GM23338 (cell line): ENCODE measurements around the gene LRRC4. TPM values are rescaled to one million over a fixed set of nuclear protein-coding genes. Genes with fewer than 3 reads are reported as not detected.
A peak's percentile ranks its signal among the peaks of the same experiment; 100 is the strongest.

Experiments
- ATAC-seq: fragments of 200-7000 bp; cut with Tn5 transposase; 3 replicates; pipeline ENCODE4 v1.9.1; 2020
- DNase-seq: peaks from one replicate; pipeline ENCODE4 v3.0.0-alpha.2; 2015; ENCODE audit warnings: low spot score
- H2AFZ ChIP-seq: fragments of 200-600 bp; sonication (generic); 2 replicates; pipeline ENCODE4 v1.8.0; 2016; ENCODE audit warnings: antibody characterized with exemption, mild to moderate bottlenecking, moderate library complexity
- H3F3A ChIP-seq: fragments of 200-600 bp; sonication (generic); replicated peaks from 2 replicates; pipeline ENCODE4 v1.8.0; 2017; ENCODE audit warnings: antibody characterized with exemption, mixed run types, low read depth
- H3K27ac ChIP-seq: fragments of 200-600 bp; sonication (generic); 2 replicates; pipeline ENCODE4 v1.6.1; 2016; ENCODE audit warnings: low read depth
- H3K27me3 ChIP-seq: fragments of 200-600 bp; sonication (generic); 2 replicates; pipeline ENCODE4 v1.8.0; 2016; ENCODE audit warnings: mild to moderate bottlenecking, mixed run types, moderate library complexity; ENCODE audit not compliant: insufficient read depth
- H3K36me3 ChIP-seq: fragments of 200-600 bp; sonication (generic); 2 replicates; pipeline ENCODE4 v1.8.0; 2016; ENCODE audit warnings: mild to moderate bottlenecking; ENCODE audit not compliant: insufficient read depth
- H3K4me1 ChIP-seq: fragments of 200-600 bp; sonication (generic); 2 replicates; pipeline ENCODE4 v1.8.0; 2016; ENCODE audit warnings: mild to moderate bottlenecking, moderate library complexity; ENCODE audit not compliant: insufficient read depth
- H3K4me2 ChIP-seq: fragments of 200-600 bp; sonication (generic); 2 replicates; pipeline ENCODE4 v1.7.1; 2017; ENCODE audit warnings: mixed run types
- H3K4me3 ChIP-seq: fragments of 200-600 bp; sonication (generic); 2 replicates; pipeline ENCODE4 v1.6.1; 2016; ENCODE audit warnings: mixed run types
- H3K79me2 ChIP-seq: fragments of 200-600 bp; sonication (generic); replicated peaks from 2 replicates; pipeline ENCODE4 v1.8.0; 2017; ENCODE audit warnings: mild to moderate bottlenecking; ENCODE audit not compliant: insufficient read depth
- H3K9me2 ChIP-seq: fragments of 200-600 bp; sonication (generic); 2 replicates; pipeline ENCODE4 v1.8.0; 2017; ENCODE audit not compliant: insufficient read depth
- H4K20me1 ChIP-seq: fragments of 200-600 bp; sonication (generic); replicated peaks from 2 replicates; pipeline ENCODE4 v1.8.0; 2017; ENCODE audit warnings: mild to moderate bottlenecking; ENCODE audit not compliant: insufficient read depth
- H3K27ac Mint-ChIP-seq: 2 replicates; pipeline ENCODE4 v1.8.0; 2020; ENCODE audit warnings: inconsistent platforms, mild to moderate bottlenecking, moderate library complexity, mixed read lengths
- H3K27me3 Mint-ChIP-seq: 3 replicates; pipeline ENCODE4 v1.8.0; 2022; ENCODE audit warnings: low read depth, mild to moderate bottlenecking, moderate library complexity, mixed read lengths, inconsistent platforms; ENCODE audit not compliant: insufficient read depth, poor library complexity
- H3K36me3 Mint-ChIP-seq: 3 replicates; pipeline ENCODE4 v1.8.0; 2021; ENCODE audit warnings: low read depth, mild to moderate bottlenecking, inconsistent platforms, moderate library complexity, mixed read lengths
- H3K4me1 Mint-ChIP-seq: 3 replicates; pipeline ENCODE4 v1.8.0; 2020; ENCODE audit warnings: mild to moderate bottlenecking, inconsistent platforms, mixed read lengths
- H3K4me3 Mint-ChIP-seq: 3 replicates; pipeline ENCODE4 v1.8.0; 2021; ENCODE audit warnings: moderate library complexity, mild to moderate bottlenecking, inconsistent platforms, mixed read lengths
- H3K9me3 Mint-ChIP-seq: 3 replicates; pipeline ENCODE4 v1.8.0; 2020; ENCODE audit warnings: moderate library complexity, mild to moderate bottlenecking, inconsistent platforms, mixed read lengths
- CREB1 ChIP-seq: fragments of 250-450 bp; sonication (Bioruptor Pico); IDR thresholded peaks from 2 replicates; pipeline ENCODE4 v1.5.0; 2020; ENCODE audit warnings: low read depth, mild to moderate bottlenecking, moderate library complexity
- EZH2 ChIP-seq: fragments of 200-600 bp; sonication (generic); IDR thresholded peaks from one replicate; pipeline ENCODE4 v1.8.0; 2017; ENCODE audit warnings: antibody characterized with exemption, mild to moderate bottlenecking, low read depth; ENCODE audit not compliant: unreplicated experiment
- EZH2phosphoT487 ChIP-seq: fragments of 200-600 bp; sonication (generic); IDR thresholded peaks from one replicate; pipeline ENCODE4 v1.8.1; 2018; ENCODE audit warnings: antibody characterized with exemption; ENCODE audit not compliant: unreplicated experiment
- JUNB ChIP-seq: IDR thresholded peaks from one replicate; pipeline ENCODE4 v1.6.1; 2016; ENCODE audit warnings: antibody characterized with exemption; ENCODE audit not compliant: unreplicated experiment
- NANOG ChIP-seq: IDR thresholded peaks from 2 replicates; pipeline ENCODE4 v1.6.1; 2016; ENCODE audit warnings: antibody characterized with exemption, borderline replicate concordance
- POLR2AphosphoS5 ChIP-seq: IDR thresholded peaks from 2 replicates; pipeline ENCODE4 v1.6.1; 2016; ENCODE audit warnings: antibody characterized with exemption, low read depth
- STAT1 ChIP-seq: IDR thresholded peaks from one replicate; pipeline ENCODE4 v1.6.1; 2016; ENCODE audit warnings: antibody characterized with exemption; ENCODE audit not compliant: unreplicated experiment
- ZNF114 ChIP-seq: fragments of 250-450 bp; sonication (Bioruptor Pico); IDR thresholded peaks from 2 replicates; pipeline ENCODE4 v1.5.0; 2020; ENCODE audit warnings: mild to moderate bottlenecking, moderate library complexity
- ZNF462 ChIP-seq: fragments of 250-450 bp; sonication (Bioruptor Pico); IDR thresholded peaks from 2 replicates; pipeline ENCODE4 v1.5.0; 2020; ENCODE audit warnings: mild to moderate bottlenecking, moderate library complexity
- polyA plus RNA-seq: library from polyadenylated mRNA; unstranded; fragments of >200 nt; fragmentation: Nextera tagmentation; extraction: Ambion mirVana; gene quantifications from 2 replicates; pipeline ENCODE4 v1.2.1, GENCODE V29; 2016
- total RNA-seq: library from RNA; depleted of rRNA; stranded (reverse); fragments of >200 nt; shearing (Covaris generic); gene quantifications from 2 replicates; pipeline ENCODE4 v1.2.3, GENCODE V29; 2014
- TF ChIP-seq, protein P1 (sequence below): IDR thresholded peaks from 2 replicates; pipeline ENCODE4 v1.6.1; 2016; ENCODE audit warnings: antibody characterized with exemption
- TF ChIP-seq, protein P2 (sequence below), 2 experiments: fragments of 200-600 bp in 1 of 2; sonication (generic) in 1 of 2; conservative IDR thresholded peaks; 2 replicates each; pipeline versions ENCODE4 v1.5.1 to v1.6.1; 2016 to 2017; ENCODE audit warnings: antibody characterized with exemption in 2 of 2, low read depth in 2 of 2, mild to moderate bottlenecking in 2 of 2, moderate library complexity in 1 of 2
- TF ChIP-seq, protein P3 (sequence below): IDR thresholded peaks from one replicate; pipeline ENCODE4 v1.6.1; 2018; ENCODE audit warnings: antibody characterized with exemption; ENCODE audit not compliant: unreplicated experiment

LRRC4 gene
- total and polyA plus RNA-seq, 2 experiments from 2014 or later: 1.9 to 5.2 TPM

GRCh38 chr7:128019288-128019687 lies 11.9 kb downstream of the LRRC4 start:
- Mint-ChIP-seq H3K4me3 (no peak overlapping the region), H3K36me3 (peaks cover 3% of the 10 kb centered on the region; the same call in 2 of the 3 replicates), H3K27ac (peak overlapping the region; percentile 22), H3K4me1 (peaks cover 79% of the 10 kb centered on the region), H3K27me3 (peaks cover 6% of the 10 kb centered on the region), H3K9me3 (no peaks in the 10 kb centered on the region)
- peaks cover 26% of the 10 kb centered on the region; the same call in 1 of the 2 replicates for H3K79me2 ChIP-seq
- H3K9me2 ChIP-seq: no peaks in the 10 kb centered on the region
- peaks cover 43% of the 10 kb centered on the region for H3K4me1 ChIP-seq
- TF ChIP-seq ZNF114 (CRISPR knock-in tag): no peak
- TF ChIP-seq, protein P1, sequence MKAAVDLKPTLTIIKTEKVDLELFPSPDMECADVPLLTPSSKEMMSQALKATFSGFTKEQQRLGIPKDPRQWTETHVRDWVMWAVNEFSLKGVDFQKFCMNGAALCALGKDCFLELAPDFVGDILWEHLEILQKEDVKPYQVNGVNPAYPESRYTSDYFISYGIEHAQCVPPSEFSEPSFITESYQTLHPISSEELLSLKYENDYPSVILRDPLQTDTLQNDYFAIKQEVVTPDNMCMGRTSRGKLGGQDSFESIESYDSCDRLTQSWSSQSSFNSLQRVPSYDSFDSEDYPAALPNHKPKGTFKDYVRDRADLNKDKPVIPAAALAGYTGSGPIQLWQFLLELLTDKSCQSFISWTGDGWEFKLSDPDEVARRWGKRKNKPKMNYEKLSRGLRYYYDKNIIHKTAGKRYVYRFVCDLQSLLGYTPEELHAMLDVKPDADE: no peak
- TF ChIP-seq, protein P2, sequence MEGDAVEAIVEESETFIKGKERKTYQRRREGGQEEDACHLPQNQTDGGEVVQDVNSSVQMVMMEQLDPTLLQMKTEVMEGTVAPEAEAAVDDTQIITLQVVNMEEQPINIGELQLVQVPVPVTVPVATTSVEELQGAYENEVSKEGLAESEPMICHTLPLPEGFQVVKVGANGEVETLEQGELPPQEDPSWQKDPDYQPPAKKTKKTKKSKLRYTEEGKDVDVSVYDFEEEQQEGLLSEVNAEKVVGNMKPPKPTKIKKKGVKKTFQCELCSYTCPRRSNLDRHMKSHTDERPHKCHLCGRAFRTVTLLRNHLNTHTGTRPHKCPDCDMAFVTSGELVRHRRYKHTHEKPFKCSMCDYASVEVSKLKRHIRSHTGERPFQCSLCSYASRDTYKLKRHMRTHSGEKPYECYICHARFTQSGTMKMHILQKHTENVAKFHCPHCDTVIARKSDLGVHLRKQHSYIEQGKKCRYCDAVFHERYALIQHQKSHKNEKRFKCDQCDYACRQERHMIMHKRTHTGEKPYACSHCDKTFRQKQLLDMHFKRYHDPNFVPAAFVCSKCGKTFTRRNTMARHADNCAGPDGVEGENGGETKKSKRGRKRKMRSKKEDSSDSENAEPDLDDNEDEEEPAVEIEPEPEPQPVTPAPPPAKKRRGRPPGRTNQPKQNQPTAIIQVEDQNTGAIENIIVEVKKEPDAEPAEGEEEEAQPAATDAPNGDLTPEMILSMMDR (conservative IDR thresholded peaks at IDR 0.05; ENCODE audit: low read depth in 2 of 2): no peak; a peak in 1 of 4 replicates
- TF ChIP-seq ZNF462 (CRISPR knock-in tag): no peak
- no peak for TF ChIP-seq EZH2
- TF ChIP-seq JUNB: no peak
- TF ChIP-seq NANOG: no peak
- TF ChIP-seq, protein P3, sequence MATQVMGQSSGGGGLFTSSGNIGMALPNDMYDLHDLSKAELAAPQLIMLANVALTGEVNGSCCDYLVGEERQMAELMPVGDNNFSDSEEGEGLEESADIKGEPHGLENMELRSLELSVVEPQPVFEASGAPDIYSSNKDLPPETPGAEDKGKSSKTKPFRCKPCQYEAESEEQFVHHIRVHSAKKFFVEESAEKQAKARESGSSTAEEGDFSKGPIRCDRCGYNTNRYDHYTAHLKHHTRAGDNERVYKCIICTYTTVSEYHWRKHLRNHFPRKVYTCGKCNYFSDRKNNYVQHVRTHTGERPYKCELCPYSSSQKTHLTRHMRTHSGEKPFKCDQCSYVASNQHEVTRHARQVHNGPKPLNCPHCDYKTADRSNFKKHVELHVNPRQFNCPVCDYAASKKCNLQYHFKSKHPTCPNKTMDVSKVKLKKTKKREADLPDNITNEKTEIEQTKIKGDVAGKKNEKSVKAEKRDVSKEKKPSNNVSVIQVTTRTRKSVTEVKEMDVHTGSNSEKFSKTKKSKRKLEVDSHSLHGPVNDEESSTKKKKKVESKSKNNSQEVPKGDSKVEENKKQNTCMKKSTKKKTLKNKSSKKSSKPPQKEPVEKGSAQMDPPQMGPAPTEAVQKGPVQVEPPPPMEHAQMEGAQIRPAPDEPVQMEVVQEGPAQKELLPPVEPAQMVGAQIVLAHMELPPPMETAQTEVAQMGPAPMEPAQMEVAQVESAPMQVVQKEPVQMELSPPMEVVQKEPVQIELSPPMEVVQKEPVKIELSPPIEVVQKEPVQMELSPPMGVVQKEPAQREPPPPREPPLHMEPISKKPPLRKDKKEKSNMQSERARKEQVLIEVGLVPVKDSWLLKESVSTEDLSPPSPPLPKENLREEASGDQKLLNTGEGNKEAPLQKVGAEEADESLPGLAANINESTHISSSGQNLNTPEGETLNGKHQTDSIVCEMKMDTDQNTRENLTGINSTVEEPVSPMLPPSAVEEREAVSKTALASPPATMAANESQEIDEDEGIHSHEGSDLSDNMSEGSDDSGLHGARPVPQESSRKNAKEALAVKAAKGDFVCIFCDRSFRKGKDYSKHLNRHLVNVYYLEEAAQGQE: no peak
- TF ChIP-seq EZH2phosphoT487: no peak
- TF ChIP-seq POLR2AphosphoS5: no peak
- no peak for TF ChIP-seq CREB1 (CRISPR knock-in tag)
- no peak for TF ChIP-seq STAT1
- H4K20me1 ChIP-seq: peaks cover 41% of the 10 kb centered on the region
- ATAC-seq (peak; percentile 53), DNase-seq (peak; percentile 73)
- H3K4me3 ChIP-seq: no peak overlapping the region
- H3K36me3 ChIP-seq: no peaks in the 10 kb centered on the region
- H3K27ac ChIP-seq: 0 out of 2 replicates have a peak overlapping the region, but pooled peaks have one; percentile 17
- H3K4me2 ChIP-seq: peak overlapping the region; percentile 57
- H3F3A ChIP-seq: no peaks in the 10 kb centered on the region; the same call in 1 of the 2 replicates
- no peaks in the 10 kb centered on the region for H3K27me3 ChIP-seq
- no peak overlapping the region for H2AFZ ChIP-seq
